Mesothelial cell of epicardium (in vitro differentiated cells): ENCODE results near the gene RFXAP. TPM values are rescaled to one million over a fixed set of nuclear protein-coding genes. Genes with fewer than 3 reads are reported as not detected.

ENCODE experiments used
- DNase-seq, 2 experiments: peaks; one replicate each; pipeline ENCODE4 v3.0.0; 2021; ENCODE audit warnings: low spot score in 2 of 2; ENCODE audit not compliant: unreplicated experiment in 2 of 2
- H3K27ac Mint-ChIP-seq: 2 replicates; pipeline ENCODE4 v1.8.0; 2021; ENCODE audit warnings: mixed read lengths
- H3K27me3 Mint-ChIP-seq: 2 replicates; pipeline ENCODE4 v1.8.0; 2021; ENCODE audit warnings: low read depth, mixed read lengths
- H3K36me3 Mint-ChIP-seq: 2 replicates; pipeline ENCODE4 v1.8.0; 2021; ENCODE audit warnings: mixed read lengths
- H3K4me1 Mint-ChIP-seq: 2 replicates; pipeline ENCODE4 v1.8.0; 2021; ENCODE audit warnings: mixed read lengths
- H3K4me3 Mint-ChIP-seq: 2 replicates; pipeline ENCODE4 v1.8.0; 2021; ENCODE audit warnings: mild to moderate bottlenecking, moderate library complexity, mixed read lengths
- H3K9me3 Mint-ChIP-seq: 2 replicates; pipeline ENCODE4 v1.8.0; 2021; ENCODE audit warnings: mixed read lengths
- total RNA-seq: library from RNA; stranded (reverse); gene quantifications from 3 replicates; pipeline ENCODE4 v1.2.1, GENCODE V29; 2021
- TF ChIP-seq, protein P1 (sequence below): fragments of 200-600 bp; sonication (generic); IDR thresholded peaks from one replicate; pipeline ENCODE4 v1.5.0; 2021; ENCODE audit warnings: antibody characterized with exemption; ENCODE audit not compliant: unreplicated experiment

Gene RFXAP
- total RNA-seq, 1 donor from 2014 or later = 14.0 TPM

DNA sequence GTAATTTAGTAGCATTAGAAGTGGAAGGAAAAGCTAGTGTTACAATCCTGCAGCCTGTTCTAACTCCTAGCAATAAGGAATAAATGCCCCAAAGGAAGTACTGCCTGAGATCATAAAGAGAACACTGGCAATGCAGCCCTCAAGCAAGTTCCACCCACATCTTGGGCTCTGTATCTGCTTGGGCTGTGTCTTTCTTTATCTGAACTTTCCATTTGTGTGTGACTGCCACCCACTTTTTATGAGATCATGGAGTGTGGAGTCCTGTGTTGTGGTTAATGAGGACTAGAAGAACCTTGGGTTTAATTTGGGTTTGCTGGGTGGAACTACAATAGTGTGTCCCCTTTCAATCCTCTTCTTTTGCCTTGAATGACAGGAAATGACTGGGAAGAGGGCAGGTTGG lies 38.2 kb downstream of the RFXAP start:
- no peak for DNase-seq
- Mint-ChIP-seq H3K9me3 (no peaks in the 10 kb centered on the region), H3K27me3 (no peaks in the 10 kb centered on the region), H3K4me3 (no peak overlapping the region), H3K4me1 (no peaks in the 10 kb centered on the region), H3K36me3 (peaks cover 24% of the 10 kb centered on the region), H3K27ac (peak overlapping the region; percentile 6)
- TF ChIP-seq, protein P1, sequence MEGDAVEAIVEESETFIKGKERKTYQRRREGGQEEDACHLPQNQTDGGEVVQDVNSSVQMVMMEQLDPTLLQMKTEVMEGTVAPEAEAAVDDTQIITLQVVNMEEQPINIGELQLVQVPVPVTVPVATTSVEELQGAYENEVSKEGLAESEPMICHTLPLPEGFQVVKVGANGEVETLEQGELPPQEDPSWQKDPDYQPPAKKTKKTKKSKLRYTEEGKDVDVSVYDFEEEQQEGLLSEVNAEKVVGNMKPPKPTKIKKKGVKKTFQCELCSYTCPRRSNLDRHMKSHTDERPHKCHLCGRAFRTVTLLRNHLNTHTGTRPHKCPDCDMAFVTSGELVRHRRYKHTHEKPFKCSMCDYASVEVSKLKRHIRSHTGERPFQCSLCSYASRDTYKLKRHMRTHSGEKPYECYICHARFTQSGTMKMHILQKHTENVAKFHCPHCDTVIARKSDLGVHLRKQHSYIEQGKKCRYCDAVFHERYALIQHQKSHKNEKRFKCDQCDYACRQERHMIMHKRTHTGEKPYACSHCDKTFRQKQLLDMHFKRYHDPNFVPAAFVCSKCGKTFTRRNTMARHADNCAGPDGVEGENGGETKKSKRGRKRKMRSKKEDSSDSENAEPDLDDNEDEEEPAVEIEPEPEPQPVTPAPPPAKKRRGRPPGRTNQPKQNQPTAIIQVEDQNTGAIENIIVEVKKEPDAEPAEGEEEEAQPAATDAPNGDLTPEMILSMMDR = no peak

DNA sequence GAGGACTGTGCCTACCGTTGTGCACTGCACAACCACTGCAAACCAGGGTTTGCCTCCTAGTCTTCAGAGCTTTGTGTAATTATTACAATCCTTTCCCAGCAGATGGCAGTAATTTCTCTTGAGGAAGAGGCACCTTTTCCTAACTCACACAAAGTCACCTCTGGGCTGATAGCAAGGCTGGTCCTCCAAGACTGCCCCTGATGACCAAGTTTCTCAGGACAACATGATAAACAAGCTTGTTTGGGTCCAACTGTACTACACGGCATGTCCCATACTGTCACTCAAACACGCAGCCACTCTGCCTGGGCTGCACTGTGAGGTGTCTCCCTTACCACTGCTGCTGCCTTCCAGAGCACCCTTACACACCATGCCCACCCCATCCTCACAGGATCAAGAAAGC lies 39.3 kb downstream of the RFXAP start:
- no peaks in the 10 kb centered on the region for H3K9me3 Mint-ChIP-seq
- no peak overlapping the region for H3K27ac Mint-ChIP-seq
- H3K4me1 Mint-ChIP-seq = no peaks in the 10 kb centered on the region
- no peak overlapping the region for H3K4me3 Mint-ChIP-seq
- no peaks in the 10 kb centered on the region for H3K27me3 Mint-ChIP-seq
- TF ChIP-seq, protein P1 = peak; percentile 34
- no peak for DNase-seq
- H3K36me3 Mint-ChIP-seq = peaks cover 18% of the 10 kb centered on the region

DNA sequence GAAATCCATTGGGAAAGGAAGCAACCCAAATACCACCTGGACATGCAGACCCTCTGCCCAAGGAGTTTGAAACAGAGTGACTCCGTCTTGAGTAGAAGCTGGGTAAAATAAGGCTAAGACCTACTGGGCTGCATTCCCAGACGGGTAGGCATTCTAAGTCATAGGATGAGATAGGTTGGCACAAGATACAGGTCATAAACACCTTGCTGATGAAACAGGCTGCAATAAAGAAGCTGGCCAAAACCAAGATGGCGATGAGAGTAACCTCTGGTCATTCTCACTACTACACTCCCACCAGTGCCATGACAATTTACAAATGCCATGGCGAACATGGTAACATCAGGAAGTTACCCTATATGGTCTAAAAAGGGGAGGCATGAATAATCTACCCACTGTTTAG lies 40.2 kb downstream of the RFXAP start:
- H3K27ac Mint-ChIP-seq = no peak overlapping the region
- H3K4me1 Mint-ChIP-seq = no peaks in the 10 kb centered on the region
- no peaks in the 10 kb centered on the region for H3K9me3 Mint-ChIP-seq
- H3K27me3 Mint-ChIP-seq = no peaks in the 10 kb centered on the region
- TF ChIP-seq, protein P1 = no peak
- H3K36me3 Mint-ChIP-seq = peaks cover 19% of the 10 kb centered on the region
- DNase-seq = no peak
- H3K4me3 Mint-ChIP-seq = no peak overlapping the region

DNA sequence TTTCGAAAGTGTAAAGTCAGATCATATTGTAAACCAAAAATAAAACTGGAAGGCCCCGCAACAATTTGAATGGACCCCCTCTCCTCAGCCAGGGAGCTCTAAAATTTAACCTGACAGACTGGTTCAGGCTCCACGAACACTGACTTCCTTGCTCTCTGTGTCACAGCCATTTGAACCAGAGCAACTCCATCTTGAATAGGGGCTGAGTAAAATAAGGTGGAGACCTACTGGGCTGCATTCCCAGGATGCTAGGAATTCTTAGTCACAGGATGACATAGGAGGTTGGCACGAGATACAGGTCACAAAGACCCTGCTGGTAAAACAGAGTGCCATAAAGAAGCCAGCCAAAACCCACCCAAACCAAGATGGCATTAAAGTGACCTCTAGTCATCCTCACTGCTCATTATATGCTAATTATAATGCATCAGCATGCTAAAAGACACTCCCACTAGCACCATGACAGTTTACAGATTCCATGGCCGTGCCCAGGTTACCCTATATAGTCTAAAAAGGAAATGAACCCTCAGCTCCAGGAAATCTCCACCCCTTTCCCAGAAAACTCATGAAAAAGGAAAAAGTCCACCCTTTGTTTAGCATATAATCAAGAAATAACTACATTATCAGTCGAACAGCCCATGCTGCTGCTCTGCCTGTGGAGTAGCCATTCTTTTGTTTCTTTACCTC lies 43.1 kb downstream of the RFXAP start:
- no peaks in the 10 kb centered on the region for H3K27me3 Mint-ChIP-seq
- TF ChIP-seq, protein P1 = no peak
- no peak overlapping the region for H3K27ac Mint-ChIP-seq
- H3K4me3 Mint-ChIP-seq = no peak overlapping the region
- peaks cover 31% of the 10 kb centered on the region for H3K36me3 Mint-ChIP-seq
- H3K4me1 Mint-ChIP-seq = no peaks in the 10 kb centered on the region
- no peaks in the 10 kb centered on the region for H3K9me3 Mint-ChIP-seq
- no peak for DNase-seq

DNA sequence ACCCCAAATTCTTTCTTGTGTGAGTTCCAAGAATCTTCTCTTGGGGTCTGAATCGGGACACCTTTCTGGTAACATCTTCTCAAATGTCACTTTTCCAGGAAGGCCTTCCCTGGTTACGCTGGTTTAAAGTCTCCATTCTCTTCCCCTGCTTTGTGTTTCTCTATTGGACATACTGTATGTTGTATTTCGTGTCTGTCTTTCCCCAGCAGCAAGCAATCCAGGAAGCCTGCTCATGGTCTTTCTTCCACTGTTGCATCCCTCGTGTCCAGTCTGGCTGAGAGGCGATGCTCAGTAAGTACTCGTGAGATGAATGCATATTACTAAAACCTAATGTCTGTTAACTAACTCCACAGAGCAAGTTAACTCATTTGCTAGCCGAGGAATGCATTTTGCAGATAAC lies 43.7 kb downstream of the RFXAP start:
- no peak overlapping the region for H3K4me3 Mint-ChIP-seq
- H3K27me3 Mint-ChIP-seq = no peaks in the 10 kb centered on the region
- no peak for DNase-seq
- TF ChIP-seq, protein P1 = no peak
- no peak overlapping the region for H3K27ac Mint-ChIP-seq
- no peaks in the 10 kb centered on the region for H3K4me1 Mint-ChIP-seq
- H3K9me3 Mint-ChIP-seq = no peaks in the 10 kb centered on the region
- H3K36me3 Mint-ChIP-seq = peaks cover 28% of the 10 kb centered on the region

DNA sequence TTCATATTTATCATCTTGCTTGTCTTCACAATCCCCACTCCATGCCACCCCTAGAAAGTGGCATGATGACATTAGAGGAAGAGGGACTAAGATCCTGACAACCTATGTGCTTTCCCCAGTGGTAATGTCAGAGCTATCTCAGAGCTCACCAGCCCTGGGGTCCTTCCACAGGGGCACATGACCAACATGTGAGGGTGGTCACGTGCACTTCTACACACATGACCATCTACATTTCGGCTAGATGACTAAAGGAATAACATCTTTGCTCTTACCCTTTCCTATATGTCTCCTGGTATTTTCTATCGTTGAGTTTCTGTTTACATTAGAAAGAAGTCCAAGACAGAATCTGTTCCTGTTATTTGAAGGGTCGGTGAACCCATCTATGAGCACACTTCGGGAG lies 46.2 kb downstream of the RFXAP start:
- TF ChIP-seq, protein P1 = no peak
- Mint-ChIP-seq H3K27ac (no peak overlapping the region), H3K36me3 (peaks cover 34% of the 10 kb centered on the region), H3K4me1 (no peaks in the 10 kb centered on the region), H3K4me3 (no peak overlapping the region), H3K27me3 (no peaks in the 10 kb centered on the region), H3K9me3 (no peaks in the 10 kb centered on the region)
- no peak for DNase-seq
